OCI-M2 (cell line): ENCODE results near the gene SPATA24.
"Not testable (repeated sequence)": the region's sequence is repeated elsewhere in the genome, so short reads cannot be mapped to it uniquely, and the experiment has no call there.

ENCODE experiments used
- DNase-seq: peaks from one replicate; lab custom pipeline; 2025; ENCODE audit not compliant: unreplicated experiment; lab: John Stamatoyannopoulos, UW

The SPATA24 gene

GRCh38 chr5:139395844-139396640 is 7.8 kb downstream of the SPATA24 start:
- no peak for DNase-seq

- DNase-seq, result no peak
Measured at GRCh38 chr5:139394654-139395566, 9.0 kb downstream of the SPATA24 start, which contains the start of gene PROB1. TSS of gene PROB1 (minus strand) at chr5:139395104. CDS start at chr5:139395081, 23 bp downstream.

- DNase-seq, result no peak
Measured at GRCh38 chr5:139394123-139394653, 9.7 kb downstream of the SPATA24 start.

- DNase-seq, result no peak
Measured at GRCh38 chr5:139393497-139394122, 10.3 kb downstream of the SPATA24 start.

- no peak for DNase-seq
Measured at GRCh38 chr5:139392678-139393496, 11.0 kb downstream of the SPATA24 start.

GRCh38 chr5:139392324-139392677 is 11.6 kb downstream of the SPATA24 start:
- no peak for DNase-seq

- no peak for DNase-seq
Measured at GRCh38 chr5:139391570-139392323, 12.1 kb downstream of the SPATA24 start.

- no peak for DNase-seq
Measured at GRCh38 chr5:139390639-139391569, 13.0 kb downstream of the SPATA24 start.

- DNase-seq, result no peak
Measured at GRCh38 chr5:139389701-139390638, 13.9 kb downstream of the SPATA24 start, which contains the start of gene MZB1. TSS of gene MZB1 (minus strand) at chr5:139389913. CDS start at chr5:139389856, 57 bp downstream.

GRCh38 chr5:139388198-139388821 is 15.6 kb downstream of the SPATA24 start:
- DNase-seq, result no peak

GRCh38 chr5:139387611-139388197 is 16.2 kb downstream of the SPATA24 start:
- no peak for DNase-seq

- not testable (repeated sequence) for DNase-seq
Measured at GRCh38 chr5:139386956-139387355, 16.9 kb downstream of the SPATA24 start.

- no peak for DNase-seq
Measured at GRCh38 chr5:139386050-139386438, 17.8 kb downstream of the SPATA24 start.

- DNase-seq, result no peak
Measured at GRCh38 chr5:139385061-139386049, 18.5 kb downstream of the SPATA24 start.

GRCh38 chr5:139384591-139385051 is 19.3 kb downstream of the SPATA24 start:
- no peak for DNase-seq
